ENCODE data around the gene SLAMF1. TPM values are rescaled to one million over a fixed set of nuclear protein-coding genes. Genes with fewer than 3 reads are reported as not detected.

SLAMF1 gene
- total RNA-seq, 1 donor from 2014 or later, result not detected

DNA sequence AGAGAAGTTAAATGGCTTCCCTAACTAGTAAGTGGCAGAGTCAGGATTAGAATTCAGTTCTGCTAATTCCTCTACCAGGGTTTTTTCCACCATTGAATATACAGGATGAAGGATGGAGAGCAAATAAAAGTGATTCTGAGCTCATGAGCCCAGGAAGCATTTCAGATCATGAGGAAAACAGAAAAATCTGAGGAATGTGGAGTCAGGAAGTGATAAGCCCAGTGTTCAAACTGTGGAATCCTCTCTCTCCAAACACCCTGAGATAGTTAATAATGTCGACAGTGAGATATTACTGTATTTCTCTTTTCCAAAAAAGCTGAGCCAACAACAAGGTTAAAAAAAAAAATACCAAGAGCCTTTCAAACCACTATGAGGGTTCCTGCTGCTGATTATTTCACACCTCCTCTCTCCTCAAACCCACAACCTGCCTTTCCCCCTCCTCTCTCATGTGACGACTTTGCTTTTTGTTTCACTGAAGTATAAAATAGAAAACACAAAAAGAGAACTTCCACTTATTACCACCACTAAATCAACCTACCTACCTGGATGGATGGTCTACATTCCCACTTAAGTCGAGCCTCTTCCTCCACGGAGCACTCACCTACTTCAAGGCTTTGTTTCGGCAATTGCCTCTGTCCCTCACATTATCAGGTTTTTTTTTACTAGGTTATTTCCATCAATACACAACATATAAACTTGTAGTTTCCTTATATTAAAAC, 8.9 kb downstream of the SLAMF1 start:
- Histone ChIP-seq H3K27me3 (no peaks in the 10 kb centered on the region), H3K27ac (no peak overlapping the region), H3K4me1 (no peaks in the 10 kb centered on the region), H3K4me3 (no peak overlapping the region), H3K9me3 (no peaks in the 10 kb centered on the region), H3K36me3 (no peaks in the 10 kb centered on the region)
- intact Hi-C loops (cut with DNase I), result no loop called here
- TF ChIP-seq, protein P1, sequence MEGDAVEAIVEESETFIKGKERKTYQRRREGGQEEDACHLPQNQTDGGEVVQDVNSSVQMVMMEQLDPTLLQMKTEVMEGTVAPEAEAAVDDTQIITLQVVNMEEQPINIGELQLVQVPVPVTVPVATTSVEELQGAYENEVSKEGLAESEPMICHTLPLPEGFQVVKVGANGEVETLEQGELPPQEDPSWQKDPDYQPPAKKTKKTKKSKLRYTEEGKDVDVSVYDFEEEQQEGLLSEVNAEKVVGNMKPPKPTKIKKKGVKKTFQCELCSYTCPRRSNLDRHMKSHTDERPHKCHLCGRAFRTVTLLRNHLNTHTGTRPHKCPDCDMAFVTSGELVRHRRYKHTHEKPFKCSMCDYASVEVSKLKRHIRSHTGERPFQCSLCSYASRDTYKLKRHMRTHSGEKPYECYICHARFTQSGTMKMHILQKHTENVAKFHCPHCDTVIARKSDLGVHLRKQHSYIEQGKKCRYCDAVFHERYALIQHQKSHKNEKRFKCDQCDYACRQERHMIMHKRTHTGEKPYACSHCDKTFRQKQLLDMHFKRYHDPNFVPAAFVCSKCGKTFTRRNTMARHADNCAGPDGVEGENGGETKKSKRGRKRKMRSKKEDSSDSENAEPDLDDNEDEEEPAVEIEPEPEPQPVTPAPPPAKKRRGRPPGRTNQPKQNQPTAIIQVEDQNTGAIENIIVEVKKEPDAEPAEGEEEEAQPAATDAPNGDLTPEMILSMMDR (IDR thresholded peaks at IDR 0.05), result no peak
- no peak for DNase-seq (ENCODE audit: low spot score in 2 of 2)

DNA sequence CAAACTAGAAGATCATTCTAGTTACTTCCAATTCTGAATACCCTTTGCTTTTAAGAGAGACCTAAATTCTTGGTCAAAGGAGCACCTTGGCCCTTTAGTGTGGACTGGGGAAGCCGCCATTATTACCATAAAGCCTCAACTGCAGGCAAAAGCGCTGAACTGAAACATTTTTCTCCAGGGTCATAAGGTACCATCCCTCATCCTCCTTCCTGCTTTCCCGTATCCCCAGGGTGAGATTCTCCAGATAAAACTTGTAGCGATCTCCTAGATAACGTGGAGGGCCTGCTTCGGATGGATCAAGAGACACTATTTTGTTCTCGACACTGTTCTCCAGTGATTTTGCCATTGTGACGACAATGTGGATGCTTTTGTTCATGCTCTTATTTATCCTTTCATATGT, 9.8 kb downstream of the SLAMF1 start:
- no peaks in the 10 kb centered on the region for H3K9me3 ChIP-seq
- no peaks in the 10 kb centered on the region for H3K27me3 ChIP-seq
- intact Hi-C loops (cut with DNase I), result no loop called here
- no peak overlapping the region for H3K4me3 ChIP-seq
- H3K36me3 ChIP-seq, result no peaks in the 10 kb centered on the region
- H3K4me1 ChIP-seq, result no peaks in the 10 kb centered on the region
- TF ChIP-seq, protein P1 (IDR thresholded peaks at IDR 0.05), result no peak
- DNase-seq (ENCODE audit: low spot score in 2 of 2), result no peak
- H3K27ac ChIP-seq, result no peak overlapping the region

DNA sequence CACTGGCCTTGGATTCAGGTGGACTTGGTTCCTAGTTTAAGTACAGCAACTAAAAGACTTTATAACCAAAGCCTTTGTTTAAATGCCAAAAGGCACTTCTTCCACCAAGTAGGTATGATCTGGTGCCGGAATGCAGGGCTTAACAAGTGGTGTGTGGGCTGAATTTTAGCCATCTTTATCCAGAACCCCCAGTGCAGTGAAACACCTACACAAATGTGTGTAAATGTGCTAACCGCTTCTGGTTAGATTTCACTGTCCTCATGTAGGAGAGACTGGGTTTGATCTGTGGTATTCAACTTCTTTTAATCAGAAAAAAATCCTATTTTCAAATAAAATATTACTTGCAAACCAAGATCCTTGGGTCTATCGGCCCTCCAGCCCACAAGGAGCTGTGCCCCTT, 10.3 kb downstream of the SLAMF1 start:
- Histone ChIP-seq H3K4me3 (no peak overlapping the region), H3K4me1 (no peaks in the 10 kb centered on the region), H3K9me3 (no peaks in the 10 kb centered on the region), H3K27me3 (no peaks in the 10 kb centered on the region), H3K27ac (no peak overlapping the region), H3K36me3 (no peaks in the 10 kb centered on the region)
- TF ChIP-seq, protein P1 (IDR thresholded peaks at IDR 0.05), result no peak
- DNase-seq (ENCODE audit: low spot score in 2 of 2), result no peak
- intact Hi-C loops (cut with DNase I), result no loop called here

DNA sequence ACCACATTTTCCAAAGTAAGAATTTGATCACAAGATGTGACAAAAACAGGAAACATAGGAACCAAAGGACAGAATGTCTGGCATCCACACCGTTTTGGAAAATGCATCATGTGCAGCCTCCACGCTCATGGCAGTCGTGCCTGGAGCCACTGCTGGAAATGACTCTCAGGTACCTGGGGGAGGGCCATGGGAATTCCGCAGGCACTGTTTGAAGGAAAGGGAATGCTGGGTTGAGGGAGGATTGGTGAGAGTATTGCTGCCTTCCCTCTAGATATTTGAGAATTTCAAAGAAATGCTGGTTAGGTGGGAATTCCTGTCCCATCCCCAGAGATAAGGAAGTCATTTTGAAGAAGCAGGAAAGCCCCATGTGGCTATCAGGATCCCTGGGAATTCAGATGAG, 10.8 kb downstream of the SLAMF1 start:
- Histone ChIP-seq H3K4me3 (no peak overlapping the region), H3K36me3 (no peaks in the 10 kb centered on the region), H3K4me1 (no peaks in the 10 kb centered on the region), H3K27ac (no peak overlapping the region), H3K9me3 (no peaks in the 10 kb centered on the region), H3K27me3 (no peaks in the 10 kb centered on the region)
- intact Hi-C loops (cut with DNase I), result no loop called here
- TF ChIP-seq, protein P1 (IDR thresholded peaks at IDR 0.05), result no peak
- DNase-seq (ENCODE audit: low spot score in 2 of 2), result no peak

DNA sequence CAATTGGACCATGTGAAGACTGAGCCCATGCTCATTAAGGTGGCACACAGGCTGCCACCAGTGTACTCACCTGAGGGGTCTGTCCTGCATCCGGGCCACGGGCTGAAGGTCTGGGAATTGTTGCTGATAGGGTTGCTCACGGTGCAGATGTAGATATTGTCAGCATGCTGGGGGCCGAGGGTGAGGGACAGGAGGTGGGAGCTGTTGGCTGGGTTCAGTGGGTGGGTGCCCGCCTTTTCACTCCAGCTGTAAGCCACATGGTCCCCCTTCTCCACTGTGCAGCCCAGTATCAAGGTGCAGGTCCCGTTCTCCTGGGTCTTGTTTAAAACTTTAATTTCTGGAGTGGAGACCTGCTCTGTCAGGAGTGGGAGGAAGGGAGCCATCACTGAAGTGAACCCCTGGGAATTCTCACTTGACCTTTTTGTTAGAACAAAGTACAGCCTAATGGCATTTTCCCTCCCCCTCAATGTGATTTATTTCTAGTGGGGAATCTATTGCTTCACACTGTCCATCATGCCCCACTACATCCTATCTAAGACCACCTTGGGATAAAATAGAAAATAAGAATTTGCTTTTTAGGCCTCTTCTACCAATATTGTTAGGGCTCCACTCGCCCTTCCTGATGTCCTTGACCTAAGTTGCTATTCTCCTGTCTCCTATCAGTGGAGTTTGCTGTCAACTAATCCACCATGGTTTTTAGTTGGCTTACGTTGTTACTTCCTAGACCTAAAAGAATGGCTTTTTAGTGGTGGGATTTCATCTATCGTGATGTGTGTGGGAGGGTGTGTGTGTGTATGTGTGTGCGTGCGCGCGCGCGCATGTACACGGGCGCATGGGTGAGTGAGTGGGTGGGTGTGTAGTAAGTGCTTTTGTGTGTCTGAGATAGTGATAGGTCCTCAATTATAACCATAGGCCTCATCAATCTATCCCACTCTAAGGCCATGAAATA, 12.0 kb downstream of the SLAMF1 start:
- intact Hi-C loops (cut with DNase I), result no loop called here
- TF ChIP-seq, protein P1 (IDR thresholded peaks at IDR 0.05), result no peak
- Histone ChIP-seq H3K27me3 (no peaks in the 10 kb centered on the region), H3K9me3 (no peaks in the 10 kb centered on the region), H3K4me1 (no peaks in the 10 kb centered on the region), H3K27ac (no peak overlapping the region), H3K4me3 (no peak overlapping the region), H3K36me3 (no peaks in the 10 kb centered on the region)
- DNase-seq (ENCODE audit: low spot score in 2 of 2), result no peak
